Activated T-cell treated with anti-CD3 and anti-CD28 coated beads for 1 hour (primary cell): ENCODE data around the gene ROR1.

Source experiments
- DNase-seq: peaks from one replicate; pipeline ENCODE4 v3.0.0-alpha.2; 2020; ENCODE audit warnings: low read depth

Gene ROR1

DNA sequence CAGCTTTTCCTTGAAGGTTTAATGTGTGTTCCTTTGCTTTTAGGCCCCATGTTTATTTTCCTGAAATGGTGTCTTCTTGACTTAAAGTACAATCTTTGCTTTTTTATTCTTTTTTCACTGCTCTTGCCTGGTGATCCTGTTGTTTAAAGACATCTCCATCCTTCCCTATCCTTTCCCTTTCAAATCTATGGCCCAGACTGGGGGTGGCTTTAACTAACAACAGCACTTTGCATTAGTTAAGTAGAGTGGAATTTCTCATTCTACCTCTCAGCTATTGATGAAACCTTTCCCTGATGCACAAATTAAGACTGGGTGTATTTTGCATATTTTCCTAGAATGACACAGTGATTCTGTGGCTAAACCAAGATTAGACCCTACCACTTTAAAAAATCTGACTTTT is 84.3 kb downstream of the ROR1 start:
- no peak for DNase-seq

DNA sequence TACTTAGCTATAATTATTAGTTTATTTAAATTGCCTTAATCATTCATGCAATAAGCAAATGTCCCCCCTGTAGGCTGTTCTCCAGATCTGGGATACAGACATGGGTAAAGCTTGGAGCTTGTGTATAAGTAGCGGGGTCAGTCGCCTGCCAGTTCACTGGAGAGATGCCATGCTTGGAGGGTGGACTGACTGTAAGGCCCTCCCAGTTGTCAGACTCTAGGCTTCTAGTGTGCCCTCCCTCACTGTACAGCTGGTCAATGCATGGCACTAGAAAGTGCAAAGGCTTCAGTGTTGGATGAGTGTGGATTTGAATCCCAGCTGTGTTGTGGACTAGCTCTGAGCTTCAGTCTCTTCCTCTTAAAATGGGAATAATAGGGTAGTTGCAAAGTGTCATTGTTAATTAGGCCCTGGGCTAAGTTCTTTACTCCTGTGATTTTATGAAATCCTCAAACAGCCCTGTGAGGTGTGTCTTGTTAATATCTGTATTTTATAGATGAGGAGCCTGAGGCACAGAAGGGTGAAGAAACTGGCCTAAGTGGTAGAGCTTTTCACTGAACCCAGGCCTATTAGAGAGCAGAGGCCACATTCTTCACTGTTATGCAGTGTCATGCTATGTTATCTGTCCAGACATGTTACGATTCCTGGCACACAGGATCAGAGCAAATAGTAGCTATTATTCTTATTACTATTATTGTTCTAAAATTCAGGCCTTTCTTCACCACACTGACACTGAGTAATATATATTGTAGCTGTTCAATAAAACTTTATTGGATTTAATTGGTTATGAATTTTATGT is 85.9 kb downstream of the ROR1 start:
- no peak for DNase-seq

DNA sequence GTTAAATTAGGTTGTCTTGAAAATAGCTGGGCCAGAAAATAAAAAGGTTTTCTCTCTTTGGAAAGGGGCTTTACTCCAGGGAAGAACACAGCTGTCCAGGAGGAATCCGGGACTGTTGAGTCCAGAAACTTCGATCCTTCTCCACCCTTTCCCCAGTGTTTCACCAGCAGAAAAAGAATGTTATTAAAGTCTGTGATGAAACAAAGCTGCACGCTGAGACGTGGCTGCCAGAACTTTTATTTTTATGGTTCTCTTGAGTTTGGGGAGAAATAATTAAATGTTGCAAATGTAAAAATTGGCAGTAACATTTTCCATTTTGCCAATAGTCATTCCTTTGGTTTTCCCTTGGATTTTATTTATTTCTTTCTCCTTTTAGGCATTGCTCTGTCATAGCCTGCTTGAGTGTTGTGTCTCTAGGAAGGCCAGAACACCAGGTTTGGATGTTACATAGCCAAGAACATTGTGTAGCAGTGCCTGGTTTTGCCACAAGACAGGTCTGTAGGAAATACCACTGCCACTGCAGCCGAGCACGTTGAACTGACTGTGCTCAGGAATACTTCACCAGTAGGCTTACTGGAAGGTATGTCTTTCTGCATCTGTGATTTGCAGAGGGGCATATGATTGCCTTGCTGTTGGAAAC is 87.4 kb downstream of the ROR1 start:
- no peak for DNase-seq

DNA sequence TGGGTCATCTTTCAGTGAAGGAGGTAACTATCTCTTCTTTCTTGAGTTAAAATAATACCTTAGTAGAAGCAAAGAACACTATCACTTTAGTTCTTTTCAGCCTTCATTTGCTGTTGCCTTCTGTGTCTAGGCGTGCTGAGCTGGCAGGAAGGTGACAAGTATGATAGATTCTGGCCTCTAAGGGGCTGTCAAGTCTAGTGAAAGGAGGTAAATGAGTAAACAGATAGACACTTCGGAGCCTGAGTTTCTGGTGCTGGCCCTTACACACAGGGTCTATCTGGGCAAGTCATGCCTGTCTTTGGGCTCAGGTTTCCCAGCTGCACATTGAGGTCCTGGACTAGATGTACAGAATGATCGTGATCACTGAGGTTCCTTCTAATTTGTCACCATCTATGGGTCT is 89.3 kb downstream of the ROR1 start:
- no peak for DNase-seq

DNA sequence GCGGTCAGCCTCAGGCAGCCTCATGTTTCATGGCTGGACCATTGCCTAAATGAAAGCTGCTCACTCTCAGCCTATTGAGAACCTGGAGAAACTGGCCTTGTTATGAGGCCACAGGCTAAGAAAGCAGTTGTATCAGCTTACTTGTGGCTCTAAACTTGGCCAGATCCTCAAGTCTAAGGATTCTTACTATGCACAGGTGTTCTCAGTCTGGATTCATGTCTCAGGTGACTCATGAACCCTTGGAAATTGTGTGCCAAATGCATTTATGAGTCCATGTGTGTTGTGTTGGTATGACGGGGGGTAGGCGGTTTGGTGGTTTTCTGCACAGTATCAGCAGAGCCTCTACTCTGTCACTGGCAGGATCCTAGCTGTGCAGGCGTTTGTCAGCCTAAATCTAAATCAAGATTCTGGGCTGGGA is 90.4 kb downstream of the ROR1 start:
- DNase-seq = no peak

DNA sequence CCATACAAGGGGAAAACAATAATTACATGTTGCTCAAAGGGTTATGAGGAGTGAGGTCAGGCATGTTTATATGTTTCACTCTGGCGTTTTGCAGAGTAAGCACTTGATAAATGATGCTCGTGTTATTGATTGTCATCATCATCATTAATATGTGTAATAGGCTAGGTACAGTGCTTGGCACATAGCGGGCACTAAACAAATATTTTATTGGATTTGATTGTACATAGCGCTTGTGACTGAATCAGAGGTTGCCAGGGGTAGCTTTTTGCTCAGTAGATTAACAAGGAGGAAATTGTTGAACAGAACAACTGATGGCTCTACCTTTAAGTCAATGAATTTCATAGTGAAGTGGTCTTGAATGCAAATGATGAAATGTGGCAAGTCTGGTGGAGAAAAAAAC is 91.7 kb downstream of the ROR1 start:
- no peak for DNase-seq

- DNase-seq = no peak
These were observed 92.3 kb downstream of the ROR1 start for GRCh38 chr1:63866084-63866483.

DNA sequence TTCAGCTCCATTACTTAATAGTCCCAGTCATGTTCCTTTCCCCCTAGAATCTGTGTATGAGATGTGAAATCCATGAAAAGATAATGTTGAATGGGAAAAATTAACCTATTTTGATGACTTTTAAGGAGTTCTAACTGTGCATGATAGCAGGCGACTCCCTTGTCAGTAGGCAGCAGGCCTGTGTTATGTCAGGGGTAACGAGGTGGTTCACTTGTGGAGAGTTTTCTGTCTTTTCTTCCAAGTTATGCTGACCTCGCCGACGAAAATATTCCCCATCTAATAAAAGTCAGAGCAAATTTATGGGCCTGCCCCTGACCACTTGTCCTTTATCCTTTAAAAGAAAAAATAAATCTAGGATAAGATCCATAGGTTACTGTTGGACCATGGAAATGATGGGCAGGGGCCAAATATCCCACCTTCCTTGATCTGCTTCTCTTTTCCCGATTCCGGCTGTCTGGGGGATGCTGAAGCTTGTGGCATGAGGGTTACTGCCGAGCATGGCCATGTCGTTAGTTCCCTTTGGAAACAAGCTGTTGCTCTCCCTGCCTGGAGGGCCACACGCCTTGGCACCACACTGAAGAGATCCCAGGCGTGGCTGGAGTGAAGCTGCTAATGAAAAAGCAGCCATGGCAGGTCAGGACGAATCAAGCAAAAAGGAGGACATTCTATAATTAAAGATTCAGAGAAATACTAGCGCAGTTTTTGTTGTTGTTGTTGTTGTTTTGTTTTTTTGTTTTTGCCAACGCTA is 93.8 kb downstream of the ROR1 start:
- DNase-seq = no peak

DNA sequence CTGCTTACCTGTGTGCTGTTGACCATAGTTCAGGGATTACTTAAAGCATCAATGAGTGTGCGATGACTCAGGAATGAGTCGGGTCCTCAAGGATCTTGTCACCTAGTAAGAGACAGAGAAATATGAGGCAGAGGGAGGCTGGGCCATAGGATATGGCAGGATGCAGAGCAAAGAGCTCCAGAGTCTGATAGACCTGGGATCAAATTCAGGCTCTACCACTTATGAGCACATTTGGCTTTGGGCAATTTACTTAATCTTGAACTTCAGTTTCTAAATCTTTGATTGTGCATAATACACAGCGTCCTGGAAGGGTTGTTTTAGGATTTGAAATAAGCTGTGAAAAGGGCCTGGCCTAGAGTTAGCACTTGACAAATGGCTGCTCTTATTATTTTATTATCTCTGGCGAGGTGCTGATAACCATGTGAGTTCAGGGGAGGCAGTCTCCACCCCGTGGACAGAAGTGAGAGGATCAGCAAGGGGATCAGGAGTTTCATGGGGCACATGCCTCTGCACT is 94.5 kb downstream of the ROR1 start:
- no peak for DNase-seq

DNA sequence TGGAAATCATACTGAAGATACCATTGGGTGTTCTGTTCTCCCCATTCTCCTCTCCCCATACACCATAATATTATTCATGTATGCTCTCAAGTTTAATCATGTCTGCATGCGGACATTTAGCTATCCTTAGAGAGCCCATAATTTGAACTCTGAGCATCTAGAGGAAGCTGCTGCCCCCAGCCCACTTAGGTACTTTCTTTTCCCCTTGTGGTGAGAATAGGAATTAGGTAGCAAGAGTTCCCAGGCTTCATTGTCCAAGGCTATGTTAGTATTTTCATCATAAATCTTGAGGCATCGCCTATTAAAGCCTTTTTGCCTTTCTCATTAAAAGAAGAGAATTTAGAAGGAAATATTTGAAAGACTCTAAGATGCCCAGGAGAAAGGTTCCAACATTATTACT is 96.3 kb downstream of the ROR1 start:
- DNase-seq = no peak

DNA sequence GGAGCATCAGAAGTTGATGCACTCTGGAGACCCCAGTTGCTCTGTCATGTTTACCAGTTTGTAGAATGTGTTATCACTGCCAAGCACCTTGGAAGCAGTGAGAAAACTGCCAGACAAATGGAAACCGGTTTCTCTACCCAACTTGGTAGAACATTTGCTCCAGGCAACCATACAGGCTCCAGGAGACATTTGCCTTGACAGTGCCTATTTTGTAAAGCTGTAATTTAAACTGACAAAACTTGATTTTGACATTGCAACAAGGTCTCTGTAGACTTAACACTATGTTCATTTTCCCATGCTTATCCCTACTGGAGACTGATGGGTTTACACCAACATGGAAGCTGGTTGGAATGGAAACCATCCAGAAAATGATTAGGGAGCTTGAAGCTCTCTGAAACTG is 97.6 kb downstream of the ROR1 start:
- DNase-seq = no peak

DNA sequence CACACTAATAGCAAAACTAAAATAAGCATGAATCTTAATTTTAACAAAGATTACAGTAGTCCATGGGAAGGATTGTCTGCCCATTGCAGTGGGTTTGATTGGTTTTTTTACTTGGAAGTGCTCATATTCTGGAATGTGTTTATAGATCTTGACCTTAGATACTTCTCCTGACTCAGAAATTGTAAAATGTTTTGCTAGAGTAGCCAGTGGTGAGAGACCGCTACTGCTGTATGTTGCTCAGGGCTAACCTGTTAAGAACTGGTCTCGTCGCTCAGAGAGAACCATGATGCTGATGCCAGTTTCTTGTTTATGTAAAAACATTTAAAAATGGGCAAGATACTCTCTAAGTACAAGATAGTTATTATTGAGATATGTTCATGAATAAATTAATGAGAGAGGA is 99.9 kb downstream of the ROR1 start:
- no peak for DNase-seq

- DNase-seq = no peak
These were observed 100.6 kb downstream of the ROR1 start for GRCh38 chr1:63874278-63874880.

- DNase-seq = no peak
These were observed 101.8 kb downstream of the ROR1 start for GRCh38 chr1:63875636-63876035.

DNA sequence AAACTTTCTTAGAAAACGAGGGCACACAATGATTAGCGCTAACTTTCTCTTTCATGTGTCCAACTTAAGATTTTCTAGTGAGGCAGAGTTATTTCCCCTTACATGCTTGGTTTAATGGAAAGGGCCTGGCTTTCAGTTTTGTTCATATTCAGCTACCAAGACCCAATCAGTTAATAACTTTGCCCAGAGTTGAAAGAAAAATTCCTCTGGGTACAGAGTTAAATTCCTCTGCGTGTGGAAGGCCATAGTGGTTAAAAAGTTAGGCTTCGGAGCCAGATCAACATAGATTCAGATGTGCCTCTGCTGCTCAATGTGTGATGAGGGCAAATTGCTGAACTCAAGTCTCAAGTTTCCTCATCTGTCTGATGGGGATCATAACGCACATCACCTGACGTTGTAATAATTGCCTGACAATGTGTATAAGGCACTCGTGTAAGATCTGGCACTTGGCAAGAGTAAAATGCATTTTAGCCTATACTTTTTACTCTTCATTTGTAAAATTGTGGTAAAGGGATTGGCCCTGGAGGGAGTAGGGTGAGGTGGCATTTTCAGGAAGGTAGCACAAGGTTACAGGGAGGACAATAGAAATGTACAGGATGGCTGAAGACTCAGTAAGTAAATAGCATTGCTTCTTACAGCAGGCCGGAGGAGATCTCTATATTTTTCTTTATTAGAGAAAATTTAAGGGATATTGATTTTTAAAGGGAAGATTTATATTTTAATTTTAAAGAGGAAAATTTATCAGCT is 103.4 kb downstream of the ROR1 start:
- no peak for DNase-seq

DNA sequence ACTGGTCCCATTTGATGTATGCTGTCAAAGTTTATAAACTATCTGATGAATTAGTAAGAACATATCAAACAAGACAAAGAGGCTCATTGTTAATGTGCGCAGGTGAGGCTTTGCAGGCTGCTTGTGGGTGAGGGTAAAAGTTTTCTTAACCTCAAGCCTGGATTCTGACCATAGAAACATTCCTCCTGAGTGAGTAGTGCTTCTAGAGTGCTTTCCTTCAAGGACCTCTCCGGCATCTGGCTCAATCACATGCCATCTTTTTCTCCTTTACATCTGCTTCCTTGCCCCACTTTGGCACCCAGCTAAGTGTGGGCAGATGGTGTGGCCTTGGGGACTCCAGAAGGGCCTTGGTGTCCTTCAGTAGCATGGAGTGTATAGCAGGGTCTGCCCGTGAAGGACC is 104.0 kb downstream of the ROR1 start:
- no peak for DNase-seq

GRCh38 chr1:63878932-63879331 is 105.1 kb downstream of the ROR1 start:
- no peak for DNase-seq

GRCh38 chr1:63880958-63881576 is 107.2 kb downstream of the ROR1 start:
- no peak for DNase-seq

DNA sequence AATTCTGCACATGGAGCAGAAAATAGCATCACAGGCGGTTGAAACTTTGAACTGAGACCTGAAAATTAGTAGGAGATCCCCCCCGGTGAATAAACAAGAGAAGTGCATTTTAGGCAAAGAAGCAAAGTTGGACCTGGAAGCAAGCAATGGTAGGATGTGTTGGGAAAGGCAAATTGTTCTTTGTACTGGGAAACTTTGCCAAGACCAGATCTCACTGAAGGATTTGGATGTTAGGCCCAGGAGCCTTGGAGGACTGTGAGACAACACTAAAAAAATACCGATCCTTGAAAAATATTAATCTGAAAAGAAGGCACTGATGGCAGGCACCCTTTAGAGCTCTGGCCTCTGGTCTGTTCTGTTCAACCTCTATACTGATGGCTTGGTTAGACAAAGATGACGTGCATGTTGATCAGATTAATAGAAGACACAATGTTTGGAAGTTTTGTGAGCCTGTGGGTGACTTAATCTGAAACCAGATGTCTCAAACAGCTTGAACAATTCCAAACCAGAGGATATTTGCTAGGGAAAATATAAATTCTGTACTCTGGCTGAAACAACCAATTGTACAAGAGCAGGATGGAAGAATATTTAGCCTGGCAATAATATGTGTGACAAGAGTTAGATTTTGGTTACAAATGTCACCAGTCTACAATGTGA is 108.4 kb downstream of the ROR1 start:
- no peak for DNase-seq

DNA sequence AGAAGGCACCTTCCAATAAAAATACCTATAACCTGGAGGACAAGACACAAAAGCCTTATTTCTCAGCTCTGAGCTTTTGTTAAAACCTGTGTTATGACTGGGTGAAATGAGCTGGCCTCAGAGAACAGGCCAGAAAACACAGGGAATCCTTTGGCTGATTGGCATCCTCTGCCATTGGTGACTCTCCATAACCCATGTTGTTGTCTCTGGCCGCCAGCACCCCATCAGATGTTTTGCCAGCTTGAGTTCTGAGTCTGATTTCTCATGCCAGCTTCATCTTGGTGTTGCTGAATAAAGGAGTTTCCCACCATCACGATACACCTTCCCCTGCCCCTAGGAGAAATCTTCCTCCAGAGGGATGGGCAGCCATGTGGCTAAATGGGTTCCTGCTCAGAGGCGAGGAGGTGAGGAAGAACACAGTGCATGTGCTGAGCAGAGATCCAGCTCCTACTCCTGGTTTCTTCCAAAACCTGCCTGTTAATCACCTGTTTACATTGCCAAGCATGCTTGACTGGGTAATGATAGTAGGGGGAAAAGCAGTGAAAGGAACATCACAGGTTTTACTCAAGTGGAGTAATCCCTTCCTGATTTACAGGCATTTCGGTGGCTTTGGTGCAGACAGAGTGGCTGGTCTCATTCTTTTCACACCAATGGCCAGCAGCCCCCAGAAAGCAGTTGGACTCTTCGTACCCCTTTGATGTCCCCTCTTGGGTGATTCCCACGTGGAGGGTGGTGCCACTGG is 109.8 kb downstream of the ROR1 start:
- no peak for DNase-seq
